ENCODE measurements around the gene TCHHL1.

DNA sequence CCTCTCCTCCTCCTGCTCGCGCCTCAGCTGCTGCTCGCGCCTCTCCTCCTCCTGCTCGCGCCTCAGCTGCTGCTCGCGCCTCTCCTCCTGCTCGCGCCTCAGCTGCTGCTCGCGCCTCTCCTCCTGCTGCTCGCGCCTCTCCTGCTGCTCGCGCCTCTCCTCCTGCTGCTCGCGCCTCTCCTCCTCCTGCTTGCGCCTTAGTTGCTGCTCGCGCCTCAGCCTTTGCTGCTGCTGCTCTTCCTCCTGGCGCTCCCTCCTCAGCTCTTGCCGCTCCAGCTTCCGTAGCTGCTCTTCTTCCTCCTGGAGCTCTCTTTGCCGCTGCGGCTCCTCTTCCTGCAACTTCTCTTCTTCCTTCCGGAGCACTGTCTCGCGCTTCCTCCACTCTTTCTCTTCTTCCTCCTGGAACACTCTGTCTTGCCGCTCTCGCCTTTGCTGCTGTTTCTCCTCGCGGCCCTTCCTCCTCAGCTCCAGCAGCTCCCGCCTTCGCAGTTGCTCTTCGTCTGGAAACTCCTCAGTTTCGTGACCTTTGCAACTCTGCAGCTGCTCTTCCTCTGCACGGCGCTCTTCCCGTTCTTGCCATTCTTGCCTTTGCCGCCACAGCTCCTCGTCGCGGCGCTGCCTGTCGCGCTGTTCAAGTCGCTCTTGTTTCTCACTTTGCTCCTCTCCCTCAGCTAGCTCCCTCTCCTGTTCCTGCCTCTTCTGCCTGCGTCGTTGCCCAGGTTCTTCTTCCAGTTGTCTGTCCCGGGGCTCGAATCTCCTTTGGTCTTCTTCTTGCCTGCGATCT is 23.4 kb upstream of the TCHHL1 start:
- TF ChIP-seq, protein P1, sequence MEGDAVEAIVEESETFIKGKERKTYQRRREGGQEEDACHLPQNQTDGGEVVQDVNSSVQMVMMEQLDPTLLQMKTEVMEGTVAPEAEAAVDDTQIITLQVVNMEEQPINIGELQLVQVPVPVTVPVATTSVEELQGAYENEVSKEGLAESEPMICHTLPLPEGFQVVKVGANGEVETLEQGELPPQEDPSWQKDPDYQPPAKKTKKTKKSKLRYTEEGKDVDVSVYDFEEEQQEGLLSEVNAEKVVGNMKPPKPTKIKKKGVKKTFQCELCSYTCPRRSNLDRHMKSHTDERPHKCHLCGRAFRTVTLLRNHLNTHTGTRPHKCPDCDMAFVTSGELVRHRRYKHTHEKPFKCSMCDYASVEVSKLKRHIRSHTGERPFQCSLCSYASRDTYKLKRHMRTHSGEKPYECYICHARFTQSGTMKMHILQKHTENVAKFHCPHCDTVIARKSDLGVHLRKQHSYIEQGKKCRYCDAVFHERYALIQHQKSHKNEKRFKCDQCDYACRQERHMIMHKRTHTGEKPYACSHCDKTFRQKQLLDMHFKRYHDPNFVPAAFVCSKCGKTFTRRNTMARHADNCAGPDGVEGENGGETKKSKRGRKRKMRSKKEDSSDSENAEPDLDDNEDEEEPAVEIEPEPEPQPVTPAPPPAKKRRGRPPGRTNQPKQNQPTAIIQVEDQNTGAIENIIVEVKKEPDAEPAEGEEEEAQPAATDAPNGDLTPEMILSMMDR (IDR thresholded peaks at IDR 0.05), result no peak
- TF ChIP-seq POLR2A (IDR thresholded peaks at IDR 0.05) (no peak), EP300 (IDR thresholded peaks at IDR 0.05) (no peak)
